Aorta (tissue), 5 donors: ENCODE results near the gene ALS2CL. TPM values are rescaled to one million over a fixed set of nuclear protein-coding genes. Genes with fewer than 3 reads are reported as not detected.

Experiments used
- ATAC-seq: fragments of 200-7000 bp; cut with Tn5 transposase; one replicate; pipeline ENCODE4 v1.9.1; 2022; ENCODE audit warnings: moderate library complexity; ENCODE audit not compliant: low FRiP score
- DNase-seq, 2 donors: peaks; one replicate each; pipeline ENCODE4 v3.0.0-alpha.2; 2020
- H3K27ac ChIP-seq, 2 donors: one replicate each; pipeline ENCODE4 v1.5.1; 2013; ENCODE audit warnings: low read length in 2 of 2, mild to moderate bottlenecking in 2 of 2, moderate library complexity in 2 of 2, control low read depth in 1 of 2, inconsistent platforms in 1 of 2, low read depth in 1 of 2
- H3K27me3 ChIP-seq, 2 donors: one replicate each; pipeline ENCODE4 v1.6.1; 2013; ENCODE audit warnings: control low read depth in 1 of 2, low read length in 1 of 2, mild to moderate bottlenecking in 1 of 2, moderate library complexity in 1 of 2; ENCODE audit not compliant: insufficient read depth in 2 of 2, control insufficient read depth in 1 of 2
- H3K36me3 ChIP-seq, 2 donors: one replicate each; pipeline ENCODE4 v1.6.1; 2013; ENCODE audit warnings: control low read depth in 1 of 2, low read length in 1 of 2, mild to moderate bottlenecking in 1 of 2; ENCODE audit not compliant: insufficient read depth in 2 of 2, control insufficient read depth in 1 of 2
- H3K4me1 ChIP-seq, 2 donors: one replicate each; pipeline ENCODE4 v1.6.1; 2013; ENCODE audit warnings: low read length in 2 of 2, control low read depth in 1 of 2, mild to moderate bottlenecking in 1 of 2, moderate library complexity in 1 of 2; ENCODE audit not compliant: insufficient read depth in 2 of 2, control insufficient read depth in 1 of 2
- H3K4me3 ChIP-seq, 2 donors: one replicate each; pipeline ENCODE4 v1.5.1; 2013; ENCODE audit warnings: low read length in 2 of 2, control low read depth in 1 of 2, mild to moderate bottlenecking in 1 of 2
- H3K9me3 ChIP-seq: one replicate; pipeline ENCODE4 v1.6.1; 2013; ENCODE audit warnings: mild to moderate bottlenecking, low read length; ENCODE audit not compliant: control insufficient read depth
- WGBS, 2 donors: extraction: QIAGEN DNeasy Blood & Tissue Kit; methylation state at CpG; one replicate each; pipeline ENCODE4 v1.1.7; 2013; 5-methylcytosine and 5-hydroxymethylcytosine counted together
- intact Hi-C, 2 donors: fragments of 100-400 bp; cut with DNase I; formaldehyde crosslinking; loops; one replicate each; pipeline versions ENCODE4 v1.14.2 to v1.15.0; 2022
- polyA plus RNA-seq, 2 donors: library from polyadenylated mRNA; stranded (reverse); fragments of 200-250 nt; gene quantifications; one replicate each; pipeline ENCODE4 v1.2.3, GENCODE V29; 2013
- total RNA-seq, 2 donors: library from RNA; stranded (reverse); fragmentation: NEBNext Ultra II Directional; extraction: Animal tissue kit (Norgen Biotek cat#: 25700); gene quantifications; one replicate each; pipeline ENCODE4 v1.2.1, GENCODE V29; 2021
- donor health status: healthy with polysubstance abuse.
- donor health status: Bipolar disorder and iron deficiency.
- donor health status: DM: no; HTN: no; CAD: no.
- donor health status: DM: no; HTN: no; CAD: no.
- donor health status: DM: yes; HTN: yes; CAD: no.

Gene ALS2CL
- total and polyA plus RNA-seq, 4 donors = 3.8 to 40.7 (median 24.9) TPM

DNA sequence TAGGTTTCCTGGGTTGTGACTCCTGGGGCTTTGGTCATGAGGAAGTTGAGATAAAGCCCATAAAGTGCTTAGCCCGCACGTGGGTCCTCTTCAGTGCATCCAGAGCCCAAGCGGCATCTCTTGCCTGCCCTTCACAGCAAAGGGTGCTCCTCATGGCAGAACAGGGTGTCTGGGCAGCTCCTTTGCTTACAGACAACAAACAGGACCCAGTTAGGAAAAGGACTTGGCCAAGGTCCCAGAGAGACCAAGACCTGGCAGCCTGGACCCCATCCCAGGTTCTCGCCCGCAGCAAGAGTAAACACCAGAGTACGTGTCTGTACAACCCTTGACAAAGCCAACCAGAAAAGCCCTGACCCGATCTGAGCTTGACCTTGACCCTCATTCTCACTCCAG lies 27.0 kb downstream of the ALS2CL start:
- no peaks in the 10 kb centered on the region for H3K9me3 ChIP-seq
- H3K27ac ChIP-seq = no peak overlapping the region
- H3K4me3 ChIP-seq = no peak overlapping the region
- 53 to 57% methylated on average over 7 of the region's 7 CpGs for WGBS, 2 donors
- intact Hi-C loops = no loop called here
- no peaks in the 10 kb centered on the region for H3K4me1 ChIP-seq
- H3K36me3 ChIP-seq = no peaks in the 10 kb centered on the region
- no peak for ATAC-seq
- peak in 1 of 2 donors; percentile 33 for DNase-seq
- no peaks in the 10 kb centered on the region for H3K27me3 ChIP-seq

- WGBS, 2 donors = 90 to 91% methylated on average over 9 of the region's 9 CpGs
- no peaks in the 10 kb centered on the region for H3K9me3 ChIP-seq
- no peaks in the 10 kb centered on the region for H3K27me3 ChIP-seq
- no peaks in the 10 kb centered on the region for H3K4me1 ChIP-seq
- H3K36me3 ChIP-seq = no peaks in the 10 kb centered on the region
- DNase-seq (no peak), ATAC-seq (no peak)
- H3K4me3 ChIP-seq = no peak overlapping the region
- intact Hi-C loops = no loop called here
- H3K27ac ChIP-seq = no peak overlapping the region
Measured at GRCh38 chr3:46665763-46666452, 27.6 kb downstream of the ALS2CL start.

GRCh38 chr3:46664971-46665762 lies 28.3 kb downstream of the ALS2CL start:
- H3K27ac ChIP-seq = no peak overlapping the region
- ATAC-seq = no peak
- H3K4me1 ChIP-seq = no peaks in the 10 kb centered on the region
- H3K27me3 ChIP-seq = no peaks in the 10 kb centered on the region
- intact Hi-C loops = no loop called here
- H3K4me3 ChIP-seq = no peak overlapping the region
- 69 to 76% methylated on average over 21 to 23 of the region's 23 CpGs for WGBS, 2 donors
- H3K36me3 ChIP-seq = no peaks in the 10 kb centered on the region
- no peaks in the 10 kb centered on the region for H3K9me3 ChIP-seq
- DNase-seq = no peak

- Histone ChIP-seq H3K4me3 (no peak overlapping the region), H3K9me3 (no peaks in the 10 kb centered on the region), H3K4me1 (no peaks in the 10 kb centered on the region), H3K36me3 (no peaks in the 10 kb centered on the region), H3K27me3 (no peaks in the 10 kb centered on the region), H3K27ac (no peak overlapping the region)
- intact Hi-C loops = no loop called here
- ATAC-seq (no peak), DNase-seq (no peak)
- 93 to 94% methylated on average over 6 of the region's 6 CpGs for WGBS, 2 donors
Measured at GRCh38 chr3:46664188-46664970, 29.1 kb downstream of the ALS2CL start.

DNA sequence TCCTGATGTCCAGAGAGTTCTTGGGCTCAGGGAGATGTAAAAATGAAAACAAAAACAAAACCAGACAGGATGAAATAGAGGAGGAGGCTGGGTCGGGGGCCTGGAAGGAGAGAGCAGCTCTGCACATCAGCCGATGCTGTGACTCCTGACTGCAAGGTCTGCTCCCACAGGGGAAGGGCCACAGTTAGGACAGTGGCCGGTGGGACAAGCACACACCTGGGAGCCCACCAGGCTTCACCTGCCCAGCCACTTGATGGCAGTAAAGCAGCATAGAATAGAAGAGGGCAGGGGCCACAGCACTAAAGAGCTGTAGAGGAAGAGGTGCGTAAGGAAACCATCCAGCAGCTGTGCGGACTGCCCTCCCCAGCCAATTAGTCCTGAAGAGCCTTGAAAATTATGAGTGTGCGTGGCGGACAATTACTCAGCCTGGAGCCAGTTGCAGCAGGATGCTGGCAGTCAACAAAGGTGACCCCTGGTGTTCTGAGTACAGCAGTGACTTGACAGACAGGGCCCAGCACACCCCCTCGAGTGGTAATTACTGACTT lies 29.8 kb downstream of the ALS2CL start:
- DNase-seq (no peak), ATAC-seq (no peak)
- Histone ChIP-seq H3K27me3 (no peaks in the 10 kb centered on the region), H3K9me3 (no peaks in the 10 kb centered on the region), H3K4me1 (no peaks in the 10 kb centered on the region), H3K36me3 (no peaks in the 10 kb centered on the region), H3K27ac (no peak overlapping the region), H3K4me3 (no peak overlapping the region)
- intact Hi-C loops = no loop called here
- WGBS, 2 donors = 89 to 90% methylated on average over 8 of the region's 8 CpGs

GRCh38 chr3:46662771-46663551 lies 30.5 kb downstream of the ALS2CL start:
- intact Hi-C loops = no loop called here
- no peak for ATAC-seq
- H3K4me1 ChIP-seq = no peaks in the 10 kb centered on the region
- no peak overlapping the region for H3K4me3 ChIP-seq
- H3K27ac ChIP-seq = no peak overlapping the region
- no peaks in the 10 kb centered on the region for H3K9me3 ChIP-seq
- no peaks in the 10 kb centered on the region for H3K27me3 ChIP-seq
- no peak for DNase-seq
- no peaks in the 10 kb centered on the region for H3K36me3 ChIP-seq
- 65 to 68% methylated on average over 17 of the region's 17 CpGs for WGBS, 2 donors

- Histone ChIP-seq H3K9me3 (no peaks in the 10 kb centered on the region), H3K4me1 (no peaks in the 10 kb centered on the region), H3K27me3 (no peaks in the 10 kb centered on the region), H3K4me3 (no peak overlapping the region), H3K27ac (no peak overlapping the region), H3K36me3 (no peaks in the 10 kb centered on the region)
- intact Hi-C loops = no loop called here
- DNase-seq (no peak), ATAC-seq (no peak)
- WGBS, 2 donors = 87 to 88% methylated on average over 15 of the region's 15 CpGs
Measured at GRCh38 chr3:46661776-46662766, 31.4 kb downstream of the ALS2CL start.
